Stimulated activated CD4-positive, alpha-beta T cell treated with anti-CD3 and anti-CD28 coated beads, Interleukin-12 subunit alpha, Interleukin-12 subunit beta, amount 100 ng/mL, for 48 hours (primary cell): ENCODE results near the gene KRI1.
"Not testable (repeated sequence)": the region's sequence is repeated elsewhere in the genome, so short reads cannot be mapped to it uniquely, and the experiment has no call there.

Experiments
- DNase-seq, 3 donors: peaks; one replicate each; pipeline ENCODE4 v3.0.0-alpha.2; 2020; ENCODE audit warnings: low read depth in 2 of 3, low spot score in 1 of 3

KRI1 gene

DNA sequence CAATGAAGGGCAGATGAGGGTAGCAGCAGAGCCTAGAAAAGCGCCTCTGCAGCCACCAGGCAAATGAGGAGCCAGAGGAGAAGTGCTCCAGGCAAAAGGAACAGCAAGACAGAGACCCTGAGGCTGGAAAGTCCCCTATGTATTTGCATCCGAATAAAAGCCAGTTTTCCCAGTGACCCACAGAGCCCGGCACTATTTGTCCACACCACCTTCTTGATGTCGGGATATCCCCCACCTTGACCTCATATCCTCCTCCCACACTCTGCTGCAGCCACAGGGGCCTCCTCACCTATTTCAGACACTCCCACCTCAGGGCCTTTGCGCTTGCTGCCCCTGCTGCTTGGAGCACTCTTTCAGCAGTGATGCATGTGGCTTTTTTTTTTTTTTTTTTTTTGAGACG lies 15.5 kb downstream of the KRI1 start:
- no peak for DNase-seq

DNA sequence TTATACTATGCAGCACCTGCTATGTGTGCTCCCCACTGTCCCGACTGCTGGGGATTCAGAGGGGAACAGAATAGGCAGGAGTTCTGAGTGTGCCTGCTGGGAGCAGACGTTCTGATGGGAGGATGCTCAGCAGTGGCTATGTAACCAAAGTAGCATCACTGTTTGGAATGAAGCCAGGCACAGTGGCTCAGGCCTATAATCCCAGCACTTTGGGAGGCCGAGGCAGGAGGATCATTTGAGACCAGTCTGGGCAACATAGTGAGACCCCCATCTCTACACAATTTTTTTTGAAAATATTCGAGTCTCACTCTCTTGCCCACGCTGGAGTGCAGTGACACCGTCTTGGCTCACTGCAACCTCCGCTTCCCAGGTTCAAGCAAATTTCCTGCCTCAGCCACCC lies 16.1 kb downstream of the KRI1 start:
- no peak for DNase-seq

DNA sequence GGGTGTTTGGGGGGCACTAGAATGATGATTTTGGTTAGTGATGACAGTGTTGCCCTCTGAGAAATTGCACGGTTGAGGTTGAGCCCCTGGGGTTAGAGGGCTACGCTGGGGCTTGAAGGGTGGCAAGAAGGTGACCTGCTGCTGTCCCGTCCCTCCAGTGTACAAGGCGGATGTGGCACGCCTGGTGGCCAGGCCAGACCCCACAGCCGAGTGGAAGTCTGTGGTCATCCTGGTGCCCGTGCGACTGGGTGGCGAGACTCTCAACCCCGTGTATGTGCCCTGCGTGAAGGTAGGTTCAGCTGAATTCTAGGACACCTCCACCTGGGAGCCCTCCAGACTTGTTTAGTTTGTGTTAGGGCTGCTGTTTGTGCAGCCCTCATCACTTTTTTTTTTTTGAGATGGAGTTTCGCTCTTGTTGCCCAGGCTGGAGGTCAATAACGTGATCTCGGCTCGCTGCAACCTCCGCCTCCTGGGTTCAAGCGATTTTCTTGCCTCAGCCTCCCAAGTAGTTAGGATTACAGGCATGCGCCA lies 17.0 kb downstream of the KRI1 start:
- no peak for DNase-seq

DNA sequence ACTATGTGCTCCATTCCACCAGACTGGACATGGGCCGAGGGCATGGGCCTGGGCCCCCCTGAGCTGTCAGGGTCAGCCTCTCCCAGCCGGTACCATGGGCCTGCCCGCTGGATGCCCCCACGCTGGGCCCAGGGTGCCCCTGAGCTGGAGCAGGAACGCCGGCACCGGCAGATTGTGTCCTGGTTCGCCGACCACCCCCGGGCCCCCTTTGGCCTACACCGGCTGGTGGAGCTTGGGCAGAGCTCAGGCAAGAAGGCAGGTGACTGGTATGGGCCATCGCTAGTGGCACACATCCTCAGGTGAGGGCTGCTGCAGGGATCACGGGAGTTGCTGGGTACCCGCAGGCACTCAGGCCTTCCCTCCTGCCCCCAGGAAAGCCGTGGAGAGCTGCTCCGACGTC lies 19.0 kb downstream of the KRI1 start:
- no peak for DNase-seq

DNA sequence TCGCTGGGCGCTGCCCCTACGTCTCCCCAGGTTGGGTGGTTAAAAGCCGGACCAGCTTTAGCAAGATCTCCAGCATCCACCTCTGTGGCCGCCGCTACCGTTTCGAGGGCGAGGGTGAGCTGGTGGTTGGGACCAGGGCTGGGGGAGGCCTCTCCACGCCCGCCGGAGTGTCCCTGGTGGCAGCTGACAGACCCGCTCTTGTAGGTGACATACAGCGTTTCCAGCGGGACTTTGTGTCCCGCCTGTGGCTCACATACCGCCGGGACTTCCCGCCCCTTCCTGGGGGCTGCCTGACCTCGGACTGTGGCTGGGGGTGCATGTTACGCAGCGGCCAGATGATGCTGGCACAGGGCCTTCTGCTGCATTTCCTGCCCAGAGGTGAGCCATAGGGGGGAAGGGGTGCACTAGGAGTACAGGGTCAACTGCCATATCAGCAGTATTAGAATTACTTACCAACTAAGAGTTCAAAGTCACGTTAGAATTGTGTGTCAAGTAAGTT lies 21.0 kb downstream of the KRI1 start:
- DNase-seq, result no peak

DNA sequence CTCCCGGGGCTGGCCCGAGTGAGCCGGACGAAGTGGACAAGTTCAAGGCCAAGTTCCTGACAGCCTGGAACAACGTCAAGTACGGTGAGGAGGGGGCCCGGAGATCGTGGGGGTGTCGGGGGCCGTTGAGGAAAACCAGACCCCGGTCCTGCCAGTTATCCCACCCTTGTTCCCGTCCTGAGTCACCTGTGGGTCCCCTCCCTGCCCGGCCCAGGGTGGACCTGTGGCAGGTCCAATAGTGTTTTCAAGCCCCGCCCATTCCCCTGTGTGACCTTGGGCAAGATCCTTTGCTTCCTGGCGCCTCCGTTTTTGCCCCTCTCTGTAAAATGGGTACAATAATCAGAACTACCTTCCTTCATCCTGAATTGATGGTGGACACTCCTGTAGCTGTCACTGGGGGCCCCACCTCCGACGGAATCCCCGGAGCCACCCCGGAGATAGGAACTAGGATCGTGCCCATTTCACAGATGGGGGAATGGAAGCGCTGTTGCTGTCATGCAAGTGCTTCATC lies 21.5 kb downstream of the KRI1 start:
- DNase-seq, result no peak

DNA sequence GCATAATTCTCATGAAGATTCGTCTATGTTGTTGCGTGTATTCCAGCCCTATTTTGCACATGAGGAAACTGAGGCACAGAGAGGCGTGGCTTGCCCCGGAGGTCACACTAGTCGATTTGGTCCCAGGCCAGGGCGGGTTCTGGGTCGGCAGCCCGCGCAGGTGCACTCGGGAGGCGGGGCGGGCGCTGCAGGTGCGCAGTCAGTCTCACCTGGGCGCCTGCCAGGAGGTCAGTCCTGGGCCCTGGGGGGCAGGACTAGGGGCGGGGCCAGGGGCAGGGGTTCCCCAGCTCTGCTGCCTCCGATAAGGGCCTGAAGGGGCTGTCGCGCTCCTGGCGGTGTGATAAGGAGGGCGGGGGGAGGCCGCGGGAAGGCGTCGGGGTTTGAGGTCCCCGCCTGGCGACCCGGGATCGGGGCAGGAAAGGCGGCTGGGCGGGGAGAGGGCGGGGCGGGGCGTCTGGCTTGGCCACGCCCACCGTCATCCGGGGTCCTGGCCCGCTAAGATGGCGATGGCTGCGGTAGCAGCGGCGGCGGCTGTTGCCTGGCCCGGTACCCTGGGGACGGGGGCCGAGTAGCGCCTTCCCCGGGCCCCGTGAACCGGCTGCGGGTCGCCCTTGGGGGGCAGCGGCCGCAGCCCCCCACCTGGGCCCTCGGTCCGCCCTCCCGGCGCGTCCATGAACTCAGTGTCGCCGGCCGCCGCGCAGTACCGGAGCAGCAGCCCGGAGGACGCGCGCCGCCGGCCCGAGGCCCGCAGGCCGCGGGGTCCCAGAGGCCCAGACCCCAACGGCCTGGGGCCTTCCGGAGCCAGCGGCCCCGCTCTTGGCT lies 22.2 kb downstream of the KRI1 start, which contains the start of gene ATG4D:
TSS of gene ATG4D (plus strand) at position 485 of the 822 bp plus-strand sequence. CDS start at position 672, 187 bp downstream.
- DNase-seq, result peak in 2 of 3 donors; percentile 67 to 73

DNA sequence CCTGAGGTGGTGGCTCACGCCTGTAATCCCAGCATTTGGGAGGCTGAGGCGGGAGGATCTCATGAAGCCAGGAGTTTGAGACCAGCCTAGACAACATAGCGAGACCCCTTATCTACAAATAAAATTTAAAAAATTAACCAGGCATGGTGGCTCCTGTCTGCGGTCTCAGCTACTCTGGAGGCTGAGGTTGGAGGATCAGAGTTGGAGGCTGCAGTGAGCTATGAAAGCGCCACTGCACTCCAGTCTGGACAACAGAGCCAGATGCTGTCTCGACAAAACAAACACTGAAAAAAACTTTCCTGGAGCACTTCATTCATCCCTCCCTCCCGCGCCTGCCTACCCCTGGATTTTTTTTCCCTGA lies 22.8 kb downstream of the KRI1 start:
- DNase-seq, result no peak

DNA sequence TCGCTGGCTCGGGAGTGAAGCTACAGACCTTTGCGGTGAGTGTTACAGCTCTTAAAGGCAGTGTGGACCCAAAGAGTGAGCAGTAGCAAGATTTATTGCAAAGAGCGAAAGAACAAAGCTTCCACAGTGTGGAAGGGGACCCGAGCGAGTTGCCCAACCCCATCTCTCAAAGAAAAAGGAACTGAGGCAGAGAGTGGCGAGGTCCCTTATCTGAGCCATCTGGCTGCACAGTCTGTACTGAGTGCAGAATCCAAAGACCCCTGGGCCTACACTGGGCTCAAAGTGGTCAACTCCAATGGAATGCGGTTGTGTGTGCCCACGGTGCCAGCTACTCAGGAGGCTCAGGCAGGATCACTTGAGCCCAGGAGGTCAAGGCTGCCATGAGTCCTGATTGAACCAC lies 26.8 kb downstream of the KRI1 start:
- not testable (repeated sequence) for DNase-seq

DNA sequence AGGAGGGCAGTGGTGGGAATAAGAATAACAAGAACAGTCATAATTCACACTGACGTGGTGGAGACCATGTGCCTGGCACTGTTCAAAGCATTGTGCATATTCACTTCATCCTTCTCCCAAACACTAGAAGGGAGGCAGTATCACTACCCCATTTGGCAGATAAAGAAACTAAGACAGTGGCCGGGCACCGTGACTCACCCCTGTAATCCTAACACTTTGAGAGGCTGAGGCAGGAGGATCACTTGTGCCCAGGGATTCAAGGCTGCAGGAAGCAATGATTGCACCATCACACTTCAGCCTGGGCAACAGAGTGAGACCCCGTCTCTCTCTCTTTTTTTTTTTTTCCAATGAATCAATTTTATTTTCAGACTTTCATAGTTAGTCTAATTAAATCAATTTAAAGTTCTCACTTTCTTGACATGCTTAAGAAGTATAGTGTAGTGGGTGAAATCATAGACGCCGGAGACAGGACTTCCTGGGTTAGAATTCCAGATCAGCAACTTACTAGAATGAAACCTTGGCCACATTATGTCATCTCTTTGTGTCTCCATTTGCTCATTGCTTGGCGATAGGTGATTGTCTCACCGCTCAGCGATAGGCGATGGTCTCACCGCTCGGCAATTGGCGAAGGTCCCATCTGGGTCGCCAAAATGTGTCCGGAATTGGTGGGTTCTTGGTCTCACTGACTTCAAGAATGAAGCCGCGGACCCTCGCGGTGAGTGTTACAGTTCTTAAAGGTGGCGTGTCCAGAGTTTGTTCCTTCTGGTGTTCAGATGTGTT lies 27.4 kb downstream of the KRI1 start:
- no peak for DNase-seq

DNA sequence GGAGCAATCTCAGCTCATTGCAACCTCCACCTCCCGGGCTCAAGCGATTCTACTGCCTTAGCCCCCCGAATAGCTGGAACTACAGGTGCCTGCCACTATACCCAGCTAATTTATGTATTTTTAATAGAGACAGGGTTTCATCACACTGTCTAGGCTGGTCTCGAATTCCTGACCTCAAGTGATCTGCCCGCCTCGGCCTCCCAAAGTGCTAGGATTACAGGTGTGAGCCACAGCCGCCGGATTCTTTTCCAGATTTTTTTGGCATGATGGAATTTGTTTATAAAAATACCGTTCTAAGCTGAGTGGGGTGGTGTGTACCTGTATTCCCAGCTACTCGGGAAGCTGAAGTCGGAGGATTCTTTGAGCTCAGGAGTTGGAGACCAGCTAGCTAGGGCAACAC lies 28.1 kb downstream of the KRI1 start:
- no peak for DNase-seq

DNA sequence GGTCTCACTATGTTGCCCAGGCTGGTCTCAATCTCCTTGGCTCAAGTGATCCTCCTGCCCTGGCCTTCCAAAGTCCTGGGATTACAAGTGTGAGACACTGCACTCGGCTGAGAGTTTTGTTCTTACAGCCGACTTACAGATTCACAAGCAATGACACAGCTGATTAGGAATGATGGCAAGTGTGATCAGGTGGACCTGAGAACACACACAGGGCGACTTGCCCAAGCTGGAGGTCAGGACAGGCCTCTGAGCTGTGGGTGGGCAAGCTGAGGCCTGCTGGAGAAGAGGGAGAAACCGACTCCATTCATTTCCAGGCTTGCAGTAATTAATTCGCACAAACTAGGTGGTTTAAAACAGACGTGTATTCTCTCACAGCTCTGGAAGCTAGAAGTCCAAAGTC lies 30.2 kb downstream of the KRI1 start:
- no peak for DNase-seq

DNA sequence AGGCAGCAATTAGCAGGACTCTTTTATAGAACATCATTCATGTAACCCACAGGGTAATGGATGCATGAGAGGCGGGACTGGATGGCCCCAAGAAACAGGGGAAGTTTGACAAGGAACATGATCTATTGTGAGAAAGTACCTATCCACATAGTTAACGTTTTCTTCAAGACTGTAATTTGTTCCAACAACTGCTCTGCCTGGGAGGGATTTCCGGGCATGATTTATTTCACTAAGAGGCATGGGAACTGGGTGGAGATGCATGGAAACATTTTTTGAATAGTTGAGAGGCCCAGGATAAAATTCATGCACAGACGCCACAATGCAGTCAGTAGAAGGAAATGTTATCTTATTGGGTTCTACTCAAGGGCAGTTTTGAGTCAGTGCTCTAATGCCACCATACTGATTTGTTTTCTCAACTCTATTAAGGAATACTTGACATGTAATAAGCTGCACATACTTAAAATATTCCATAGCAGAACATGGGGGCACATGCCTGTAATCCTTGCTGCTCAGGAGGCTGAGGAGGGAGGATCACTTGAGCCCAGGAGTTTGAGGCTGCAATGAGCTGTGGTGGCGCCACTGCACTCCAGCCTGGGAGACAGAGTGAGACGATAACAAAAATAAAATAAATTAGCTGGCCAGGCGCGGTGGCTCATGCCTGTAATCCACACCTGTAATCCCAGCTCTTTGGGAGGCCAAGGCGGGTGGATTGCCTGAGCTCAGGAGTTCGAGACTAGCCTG lies 32.0 kb downstream of the KRI1 start:
- no peak for DNase-seq

DNA sequence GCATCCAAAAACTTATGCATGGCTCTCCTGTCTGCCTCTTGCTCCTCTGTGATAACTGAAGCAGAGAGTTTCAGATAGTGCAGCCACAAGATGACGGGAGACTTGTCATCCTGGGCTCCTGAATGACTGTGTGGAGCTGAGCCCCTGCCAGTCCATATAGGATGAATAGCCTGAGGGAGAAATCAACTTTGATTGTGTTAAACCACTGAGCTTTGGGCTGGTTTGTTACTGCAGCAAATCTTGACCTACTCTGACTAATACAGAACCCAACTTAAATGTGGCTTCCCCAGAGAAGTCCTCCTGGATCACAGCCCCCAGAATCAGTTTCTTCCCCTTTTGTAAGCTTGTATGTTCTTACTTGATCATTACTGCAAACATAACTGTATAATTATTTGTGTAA lies 33.4 kb downstream of the KRI1 start:
- DNase-seq, result no peak

DNA sequence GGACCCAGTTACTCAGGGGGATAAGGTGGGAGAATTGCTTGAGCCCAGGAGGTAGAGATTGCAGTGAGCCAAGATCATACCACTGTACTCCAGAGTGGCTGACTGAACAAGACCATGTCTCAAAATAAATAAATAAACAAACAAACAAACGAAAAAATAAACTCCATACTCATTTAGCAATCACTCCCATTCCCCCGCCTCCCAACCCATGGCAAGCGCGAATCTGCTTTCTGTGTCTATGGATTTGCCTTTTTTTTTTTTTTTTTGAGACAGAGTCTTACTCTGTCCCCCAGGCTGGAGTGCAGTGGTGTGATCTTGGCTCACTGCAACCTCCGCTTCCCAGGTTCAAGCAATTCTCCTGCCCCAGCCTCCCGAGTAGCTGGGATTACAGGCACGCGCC lies 38.9 kb downstream of the KRI1 start:
- DNase-seq, result not testable (repeated sequence)

DNA sequence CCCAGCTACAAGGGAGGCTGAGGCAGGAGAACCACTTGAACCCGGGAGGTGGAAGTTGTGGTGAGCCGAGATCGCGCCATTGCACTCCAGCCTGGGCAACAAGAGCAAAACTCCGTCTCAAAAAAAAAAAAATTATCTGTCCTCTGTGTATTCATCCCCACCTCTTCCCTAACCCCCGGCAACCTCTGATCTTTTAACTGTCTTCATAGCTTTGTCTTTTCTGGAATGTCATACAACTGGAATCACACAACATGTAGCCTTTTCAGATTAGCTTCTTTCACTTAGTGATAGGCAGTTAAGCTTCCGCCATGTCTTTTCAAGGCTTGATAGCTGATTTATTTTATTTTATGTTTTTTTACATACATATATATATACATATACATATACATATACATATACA lies 40.2 kb downstream of the KRI1 start:
- DNase-seq, result no peak

DNA sequence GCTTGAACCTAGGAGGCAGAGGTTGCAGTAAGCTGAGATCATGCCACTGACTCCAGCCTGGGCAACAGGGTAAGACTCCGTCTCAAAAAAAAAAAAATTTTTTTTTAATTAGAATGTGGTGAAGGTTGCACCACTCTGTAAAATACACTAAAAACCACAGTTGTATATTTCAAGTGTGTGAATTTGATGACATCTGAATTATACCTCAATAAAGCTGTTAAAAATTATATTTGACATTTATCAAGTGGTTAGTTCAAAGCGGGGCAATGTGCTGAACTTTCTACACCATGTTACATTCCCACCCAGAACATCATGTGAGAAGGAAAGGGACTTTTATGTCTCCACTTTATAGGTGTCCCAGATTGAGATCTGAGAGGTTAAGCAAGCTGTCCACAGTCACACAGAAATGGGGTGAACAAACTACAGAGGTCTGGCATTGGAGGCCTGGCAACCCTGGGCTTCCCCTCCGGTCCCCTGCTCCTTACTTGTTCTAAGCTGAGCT lies 42.6 kb downstream of the KRI1 start:
- no peak for DNase-seq

DNA sequence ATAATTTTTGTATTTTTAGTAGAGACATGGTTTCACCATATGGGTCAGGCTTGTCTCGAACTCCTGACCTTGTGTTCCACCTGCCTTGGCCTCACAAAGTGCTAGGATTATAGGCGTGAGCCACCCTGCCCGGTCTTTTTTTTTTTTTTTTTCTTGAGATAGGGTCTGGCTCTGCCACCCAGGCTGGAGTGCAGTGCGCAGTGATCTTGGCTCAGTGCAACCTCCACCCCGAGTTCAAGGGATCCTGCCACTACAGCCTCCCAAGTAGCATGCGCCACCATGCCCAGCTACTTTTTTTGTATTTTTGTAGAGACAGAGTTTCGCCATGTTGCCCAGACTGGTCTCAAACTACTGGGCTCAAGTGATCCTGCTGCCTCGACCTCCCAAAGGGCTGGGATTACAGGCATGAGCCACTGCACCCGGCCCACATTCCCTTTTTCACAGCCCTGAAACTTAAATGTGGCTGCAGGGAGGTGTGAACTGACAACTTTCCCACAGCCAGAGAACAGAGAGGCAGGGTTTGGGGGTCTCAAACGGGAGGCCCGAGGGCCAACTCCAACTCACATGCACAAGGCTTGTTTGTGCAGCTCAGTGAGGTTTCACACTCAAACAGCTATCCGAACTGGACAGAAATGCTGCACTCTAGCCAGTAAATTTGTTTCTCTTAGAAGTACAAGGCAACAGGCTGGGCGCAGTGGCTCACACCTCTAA lies 44.2 kb downstream of the KRI1 start:
- DNase-seq, result no peak

DNA sequence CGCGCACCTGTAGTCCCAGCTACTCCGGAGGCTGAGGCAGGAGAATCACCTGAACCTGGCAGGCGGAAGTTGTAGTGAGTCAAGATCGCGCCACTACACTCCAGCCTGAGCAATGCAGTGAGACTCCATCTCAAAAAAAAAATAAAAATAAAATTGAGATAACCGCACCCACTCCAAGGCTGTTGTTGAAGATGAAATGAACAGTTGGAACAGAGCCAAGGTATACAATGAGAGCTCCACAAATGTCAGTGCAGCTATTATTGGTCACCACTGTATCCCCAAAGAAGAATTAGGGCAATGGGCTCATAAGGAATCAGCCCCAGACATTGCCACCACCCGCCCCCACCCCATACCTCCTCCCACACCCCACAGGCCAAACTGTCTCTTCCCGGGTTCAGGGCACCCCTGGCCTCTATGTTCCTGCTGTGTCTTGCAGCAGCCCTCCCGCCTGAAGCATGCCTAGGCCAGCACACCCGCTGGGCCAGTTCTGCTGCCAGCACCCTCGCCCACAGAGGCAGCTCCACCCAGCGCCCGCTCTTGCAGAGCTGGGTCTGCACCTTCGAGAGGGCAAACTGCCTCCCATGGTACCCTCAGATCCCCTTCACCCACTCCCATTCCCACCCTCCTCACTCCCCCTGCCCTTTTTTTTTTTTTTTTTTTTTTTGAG lies 45.0 kb downstream of the KRI1 start:
- DNase-seq, result no peak

DNA sequence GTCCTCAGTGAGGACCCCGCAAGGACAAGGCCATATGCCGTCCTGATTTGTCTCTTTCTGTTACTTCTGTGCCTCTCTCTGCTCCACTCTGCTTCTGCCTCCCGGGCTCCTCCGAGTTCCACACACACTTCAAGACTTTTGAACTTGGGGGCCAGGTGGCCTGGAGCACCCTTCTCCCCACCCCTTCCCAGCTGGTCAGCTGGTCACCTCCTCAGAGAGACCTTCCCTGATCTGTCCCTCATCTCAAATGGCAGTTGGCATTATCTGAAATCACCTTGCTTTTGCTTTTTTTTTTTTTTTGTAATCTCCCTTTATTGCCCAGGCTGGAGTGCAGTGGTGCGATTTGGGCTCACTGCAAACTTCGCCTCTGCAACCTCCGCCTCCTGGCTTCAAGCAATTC lies 46.4 kb downstream of the KRI1 start:
- no peak for DNase-seq
